GM19099 (cell line): ENCODE data around the gene SLC24A3.

Experiments
- POLR2A ChIP-seq: IDR thresholded peaks from 3 replicates; pipeline ENCODE4 v1.6.1; 2011; ENCODE audit warnings: low read depth; ENCODE audit not compliant: insufficient read length; ENCODE audit errors: extremely low read depth

Gene SLC24A3

GRCh38 chr20:19626896-19627295 is 414.5 kb downstream of the SLC24A3 start:
- no peak for TF ChIP-seq POLR2A

GRCh38 chr20:19628570-19629134 is 416.2 kb downstream of the SLC24A3 start:
- TF ChIP-seq POLR2A = no peak

- no peak for TF ChIP-seq POLR2A
Measured at GRCh38 chr20:19631410-19631809, 419.0 kb downstream of the SLC24A3 start.

- TF ChIP-seq POLR2A = no peak
Measured at GRCh38 chr20:19633985-19634384, 421.5 kb downstream of the SLC24A3 start.

- no peak for TF ChIP-seq POLR2A
Measured at GRCh38 chr20:19642860-19643259, 430.4 kb downstream of the SLC24A3 start.

GRCh38 chr20:19644085-19644484 is 431.6 kb downstream of the SLC24A3 start:
- TF ChIP-seq POLR2A = no peak

GRCh38 chr20:19646963-19647362 is 434.5 kb downstream of the SLC24A3 start:
- TF ChIP-seq POLR2A = no peak

- TF ChIP-seq POLR2A = no peak
Measured at GRCh38 chr20:19648024-19648423, 435.6 kb downstream of the SLC24A3 start.

GRCh38 chr20:19649041-19649440 is 436.6 kb downstream of the SLC24A3 start:
- TF ChIP-seq POLR2A = no peak

GRCh38 chr20:19652591-19653026 is 440.2 kb downstream of the SLC24A3 start:
- no peak for TF ChIP-seq POLR2A

- TF ChIP-seq POLR2A = no peak
Measured at GRCh38 chr20:19653327-19653726, 440.9 kb downstream of the SLC24A3 start.

- TF ChIP-seq POLR2A = no peak
Measured at GRCh38 chr20:19654921-19655320, 442.5 kb downstream of the SLC24A3 start.

GRCh38 chr20:19658137-19658536 is 445.7 kb downstream of the SLC24A3 start:
- peak; percentile 31 for TF ChIP-seq POLR2A

GRCh38 chr20:19659448-19659847 is 447.0 kb downstream of the SLC24A3 start:
- TF ChIP-seq POLR2A = no peak

- TF ChIP-seq POLR2A = no peak
Measured at GRCh38 chr20:19660808-19661378, 448.5 kb downstream of the SLC24A3 start.

- no peak for TF ChIP-seq POLR2A
Measured at GRCh38 chr20:19661717-19662636, 449.5 kb downstream of the SLC24A3 start.
